Measurements from ENCODE around the gene CEP57L1. TPM values are rescaled to one million over a fixed set of nuclear protein-coding genes. Genes with fewer than 3 reads are reported as not detected.

CEP57L1 gene
- total RNA-seq, 4 donors from 2014 or later = 20.4 to 30.1 (median 26.1) TPM

DNA sequence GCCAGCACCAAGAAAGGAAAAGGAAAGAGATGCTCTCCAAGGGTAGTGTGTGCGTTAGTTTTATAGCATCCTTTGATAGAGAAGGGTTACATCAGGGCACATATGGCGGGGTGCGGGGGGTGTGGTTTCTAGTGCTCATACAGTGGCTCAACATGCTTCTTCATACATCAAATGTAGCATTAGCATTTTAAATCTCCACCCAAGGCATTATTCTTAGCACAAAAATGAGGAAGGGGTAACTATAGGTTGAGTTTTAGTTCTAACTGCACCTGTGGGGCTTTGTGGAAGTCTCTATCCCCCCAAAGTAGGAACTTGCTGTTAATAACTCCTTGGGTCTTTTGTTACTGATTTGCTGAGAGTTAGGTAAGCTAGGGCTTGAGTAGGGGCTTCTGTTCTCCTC lies 89.3 kb downstream of the CEP57L1 start:
- TF ChIP-seq, protein P1, sequence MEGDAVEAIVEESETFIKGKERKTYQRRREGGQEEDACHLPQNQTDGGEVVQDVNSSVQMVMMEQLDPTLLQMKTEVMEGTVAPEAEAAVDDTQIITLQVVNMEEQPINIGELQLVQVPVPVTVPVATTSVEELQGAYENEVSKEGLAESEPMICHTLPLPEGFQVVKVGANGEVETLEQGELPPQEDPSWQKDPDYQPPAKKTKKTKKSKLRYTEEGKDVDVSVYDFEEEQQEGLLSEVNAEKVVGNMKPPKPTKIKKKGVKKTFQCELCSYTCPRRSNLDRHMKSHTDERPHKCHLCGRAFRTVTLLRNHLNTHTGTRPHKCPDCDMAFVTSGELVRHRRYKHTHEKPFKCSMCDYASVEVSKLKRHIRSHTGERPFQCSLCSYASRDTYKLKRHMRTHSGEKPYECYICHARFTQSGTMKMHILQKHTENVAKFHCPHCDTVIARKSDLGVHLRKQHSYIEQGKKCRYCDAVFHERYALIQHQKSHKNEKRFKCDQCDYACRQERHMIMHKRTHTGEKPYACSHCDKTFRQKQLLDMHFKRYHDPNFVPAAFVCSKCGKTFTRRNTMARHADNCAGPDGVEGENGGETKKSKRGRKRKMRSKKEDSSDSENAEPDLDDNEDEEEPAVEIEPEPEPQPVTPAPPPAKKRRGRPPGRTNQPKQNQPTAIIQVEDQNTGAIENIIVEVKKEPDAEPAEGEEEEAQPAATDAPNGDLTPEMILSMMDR (IDR thresholded peaks at IDR 0.05; ENCODE audit: low read depth) = no peak

DNA sequence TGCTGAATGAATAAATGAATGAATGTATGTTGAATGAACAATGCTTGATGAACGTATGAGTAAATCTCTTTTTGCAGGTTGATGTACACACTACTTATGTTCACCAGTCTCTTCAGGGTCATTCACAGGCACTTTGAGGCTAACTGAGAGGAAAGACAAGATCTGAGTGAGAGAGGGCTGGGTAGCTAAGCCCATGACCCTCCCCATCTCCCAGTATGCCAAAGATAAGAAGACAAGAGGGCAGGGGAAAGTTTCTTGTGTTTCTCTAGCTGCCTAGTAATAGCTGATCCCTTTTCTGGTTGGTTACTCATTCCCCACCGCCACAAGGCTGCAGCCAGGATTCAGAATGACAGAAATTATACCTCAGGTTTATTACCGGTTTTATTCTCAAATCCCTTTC lies 90.7 kb downstream of the CEP57L1 start:
- TF ChIP-seq, protein P1 (IDR thresholded peaks at IDR 0.05; ENCODE audit: low read depth) = no peak

DNA sequence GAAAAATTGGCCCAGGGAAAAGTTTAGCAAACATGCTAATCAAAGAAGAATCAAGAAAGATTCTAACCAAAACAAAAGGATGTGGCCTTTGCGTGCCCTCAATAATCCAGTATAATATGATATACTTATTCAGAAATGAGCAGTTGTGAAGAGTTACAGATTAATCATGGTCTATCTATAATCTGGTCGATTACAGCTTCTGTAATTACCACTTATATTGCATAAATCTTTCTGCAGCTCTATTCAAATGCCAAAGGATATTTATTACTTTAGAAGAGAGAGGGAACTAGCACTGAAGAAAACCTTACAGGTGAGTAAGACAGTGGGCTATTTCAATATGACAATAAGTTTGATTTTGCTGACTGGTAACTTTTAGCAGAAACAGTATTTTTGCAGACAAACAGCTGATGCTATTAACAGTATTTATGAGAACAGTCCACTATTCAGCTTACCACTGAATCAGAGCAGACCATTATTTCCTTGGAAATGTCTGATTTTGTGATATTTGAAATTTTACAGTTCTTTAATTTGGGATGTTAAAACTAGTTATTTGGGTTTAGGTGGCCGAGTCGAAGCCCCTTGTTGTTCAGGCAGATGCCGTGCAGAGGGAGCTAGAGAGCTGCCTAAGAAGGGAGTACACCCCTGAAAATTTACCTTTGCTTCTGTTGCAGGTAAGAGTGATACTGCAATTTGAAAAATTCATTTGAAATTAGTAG lies 92.2 kb downstream of the CEP57L1 start:
- TF ChIP-seq, protein P1 (IDR thresholded peaks at IDR 0.05; ENCODE audit: low read depth) = no peak

DNA sequence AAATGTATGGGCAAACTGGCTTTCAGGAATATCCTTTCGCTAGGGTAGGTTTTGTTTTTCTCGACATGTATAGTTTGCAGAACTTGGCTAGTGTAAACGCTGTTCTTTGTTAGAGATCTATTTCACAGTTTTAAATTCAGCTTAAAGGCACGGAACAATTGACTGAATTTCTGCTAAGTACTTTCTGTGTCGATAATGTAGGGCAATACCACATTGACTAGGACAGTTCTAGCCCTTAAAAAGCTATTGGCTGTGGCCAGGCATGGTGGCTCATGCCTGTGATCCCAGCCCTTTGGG lies 92.8 kb downstream of the CEP57L1 start:
- TF ChIP-seq, protein P1 (IDR thresholded peaks at IDR 0.05; ENCODE audit: low read depth) = no peak

DNA sequence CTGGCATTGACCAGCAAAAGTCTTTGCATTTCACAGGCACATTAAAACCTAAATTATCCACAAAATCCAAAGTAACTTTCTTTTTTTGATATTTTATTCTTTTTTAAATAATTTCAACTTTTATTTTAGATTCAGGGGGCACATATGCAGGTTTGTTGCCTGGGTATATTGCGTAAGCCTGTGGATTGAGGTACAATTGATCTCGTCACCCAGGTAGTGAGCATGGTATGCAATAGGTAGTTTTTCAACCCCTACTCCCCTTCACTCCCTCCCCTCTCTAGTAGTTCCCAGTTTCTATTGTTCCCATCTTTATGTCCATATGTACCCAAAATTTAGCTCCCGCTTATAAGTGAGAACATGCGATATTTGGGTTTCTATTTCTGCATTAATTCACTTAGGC lies 97.6 kb downstream of the CEP57L1 start:
- TF ChIP-seq, protein P1 (IDR thresholded peaks at IDR 0.05; ENCODE audit: low read depth) = no peak

DNA sequence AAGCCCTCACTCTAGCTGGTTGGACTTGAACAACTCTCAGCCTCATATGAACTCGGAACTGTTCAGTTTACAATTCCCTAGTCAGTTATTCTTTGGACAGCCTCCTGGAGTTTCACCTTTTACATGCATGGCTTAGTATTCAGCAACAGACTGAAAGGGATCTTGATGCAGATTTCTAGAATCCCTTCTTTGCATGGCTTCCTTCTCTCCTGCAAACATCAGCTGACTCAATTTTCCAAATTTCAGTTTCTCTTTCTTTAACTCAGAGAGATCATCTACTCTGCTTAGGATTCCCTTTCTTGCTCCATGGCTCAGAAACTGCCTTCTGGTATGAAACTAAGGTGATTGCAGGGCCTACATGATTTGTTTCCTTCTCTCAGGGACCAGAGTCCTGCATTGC lies 99.6 kb downstream of the CEP57L1 start:
- TF ChIP-seq, protein P1 (IDR thresholded peaks at IDR 0.05; ENCODE audit: low read depth) = no peak

DNA sequence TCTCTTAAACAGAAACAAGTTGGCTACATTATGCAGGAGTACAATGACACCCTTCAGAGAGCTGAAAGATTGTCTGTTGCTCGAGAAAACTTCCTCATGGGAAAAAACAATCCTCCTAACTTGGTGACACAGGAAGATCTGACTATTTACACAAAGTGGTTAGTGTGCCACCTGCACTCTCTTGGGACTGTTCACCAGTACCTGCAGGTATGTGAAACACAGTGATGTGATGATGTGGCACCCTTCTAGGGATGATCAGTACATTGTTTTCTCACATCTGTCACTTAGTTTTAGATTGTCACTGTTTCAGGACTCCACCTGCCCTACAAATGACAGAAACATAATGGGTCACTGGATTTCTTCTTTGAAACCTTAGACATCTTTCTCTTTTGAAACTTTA lies 101.8 kb downstream of the CEP57L1 start:
- TF ChIP-seq, protein P1 (IDR thresholded peaks at IDR 0.05; ENCODE audit: low read depth) = no peak

All from subcutaneous adipose tissue (tissue), 4 donors.